DMS153 (cell line): Measurements from ENCODE around the gene IGSF11.

Source experiments
- DNase-seq: peaks from one replicate; lab custom pipeline; 2025; lab: John Stamatoyannopoulos, UW

Gene IGSF11

GRCh38 chr3:118949113-118949760 is 85.4 kb downstream of the IGSF11 start:
- DNase-seq, result no peak

- DNase-seq, result no peak
Measured at GRCh38 chr3:118948146-118948545, 86.5 kb downstream of the IGSF11 start.

GRCh38 chr3:118946449-118946848 is 88.2 kb downstream of the IGSF11 start:
- no peak for DNase-seq

- DNase-seq, result no peak
Measured at GRCh38 chr3:118945834-118946233, 88.8 kb downstream of the IGSF11 start.

GRCh38 chr3:118943597-118943996 is 91.0 kb downstream of the IGSF11 start:
- no peak for DNase-seq

- DNase-seq, result no peak
Measured at GRCh38 chr3:118942671-118943070, 92.0 kb downstream of the IGSF11 start.

GRCh38 chr3:118942195-118942594 is 92.5 kb downstream of the IGSF11 start:
- no peak for DNase-seq

- no peak for DNase-seq
Measured at GRCh38 chr3:118941236-118941635, 93.4 kb downstream of the IGSF11 start.

GRCh38 chr3:118938183-118938961 is 96.3 kb downstream of the IGSF11 start:
- no peak for DNase-seq

- DNase-seq, result no peak
Measured at GRCh38 chr3:118936811-118937210, 97.8 kb downstream of the IGSF11 start.

GRCh38 chr3:118932822-118933558 is 101.7 kb downstream of the IGSF11 start:
- no peak for DNase-seq

- no peak for DNase-seq
Measured at GRCh38 chr3:118931996-118932395, 102.7 kb downstream of the IGSF11 start.

- no peak for DNase-seq
Measured at GRCh38 chr3:118927449-118927848, 107.2 kb downstream of the IGSF11 start.

GRCh38 chr3:118912188-118912587 is 122.5 kb downstream of the IGSF11 start:
- DNase-seq, result no peak

GRCh38 chr3:118910332-118910731 is 124.3 kb downstream of the IGSF11 start:
- no peak for DNase-seq

GRCh38 chr3:118909763-118910162 is 124.9 kb downstream of the IGSF11 start:
- DNase-seq, result no peak

- DNase-seq, result no peak
Measured at GRCh38 chr3:118907909-118908308, 126.7 kb downstream of the IGSF11 start.

- no peak for DNase-seq
Measured at GRCh38 chr3:118900737-118901525, 133.7 kb downstream of the IGSF11 start.

- no peak for DNase-seq
Measured at GRCh38 chr3:118890206-118890605, 144.4 kb downstream of the IGSF11 start.

GRCh38 chr3:118889691-118890090 is 145.0 kb downstream of the IGSF11 start:
- no peak for DNase-seq

- DNase-seq, result no peak
Measured at GRCh38 chr3:118886708-118887107, 147.9 kb downstream of the IGSF11 start.

- DNase-seq, result peak; percentile 4
Measured at GRCh38 chr3:118884748-118885206, 149.9 kb downstream of the IGSF11 start.
